SK-N-SH treated with all-trans-retinoic acid at 6 μM for 48 hours (cell line): ENCODE data around the gene AGPAT4.
"Not testable (repeated sequence)": the region's sequence is repeated elsewhere in the genome, so short reads cannot be mapped to it uniquely, and the experiment has no call there.

Experiments used
- ATAC-seq: fragments of 200-7000 bp; cut with Tn5 transposase; 3 replicates; pipeline ENCODE4 v1.9.1; 2020; ENCODE audit warnings: mild to moderate bottlenecking, moderate library complexity
- ARNTL ChIP-seq: fragments of 450-650 bp; formaldehyde crosslinking; IDR thresholded peaks from 2 replicates; pipeline ENCODE4 v1.5.0; 2020; ENCODE audit warnings: low read depth, mild to moderate bottlenecking, moderate library complexity, borderline replicate concordance
- BACH2 ChIP-seq: fragments of 250-450 bp; sonication (Bioruptor Pico); IDR thresholded peaks from 2 replicates; pipeline ENCODE4 v1.9.0; 2021; ENCODE audit warnings: mild to moderate bottlenecking, borderline replicate concordance
- CREB5 ChIP-seq: fragments of 250-450 bp; sonication (Bioruptor Pico); IDR thresholded peaks from 2 replicates; pipeline ENCODE4 v1.5.1; 2020; ENCODE audit warnings: low read depth, mild to moderate bottlenecking, moderate library complexity
- OSR1 ChIP-seq: fragments of 250-450 bp; sonication (Bioruptor Pico); IDR thresholded peaks from 2 replicates; pipeline ENCODE4 v1.8.0; 2022; ENCODE audit warnings: moderate library complexity, mild to moderate bottlenecking, inconsistent platforms
- PATZ1 ChIP-seq: fragments of 250-450 bp; sonication (Bioruptor Pico); IDR thresholded peaks from 2 replicates; pipeline ENCODE4 v1.8.0; 2020; ENCODE audit warnings: mild to moderate bottlenecking, moderate library complexity, borderline replicate concordance
- POU6F1 ChIP-seq: fragments of 250-450 bp; sonication (Bioruptor Pico); IDR thresholded peaks from 2 replicates; pipeline ENCODE4 v1.8.0; 2021; ENCODE audit warnings: low read depth, mild to moderate bottlenecking, moderate library complexity, borderline replicate concordance
- PPARA ChIP-seq: fragments of 250-450 bp; sonication (Bioruptor Pico); IDR thresholded peaks from 2 replicates; pipeline ENCODE4 v1.5.0; 2020; ENCODE audit warnings: mild to moderate bottlenecking, borderline replicate concordance
- RARB ChIP-seq: fragments of 250-450 bp; sonication (Bioruptor Pico); IDR thresholded peaks from 2 replicates; pipeline ENCODE4 v1.8.0; 2021; ENCODE audit warnings: mild to moderate bottlenecking, moderate library complexity
- SNAI2 ChIP-seq: fragments of 250-450 bp; sonication (Bioruptor Pico); IDR thresholded peaks from 2 replicates; pipeline ENCODE4 v1.5.0; 2020; ENCODE audit warnings: mild to moderate bottlenecking, moderate library complexity
- TOX ChIP-seq: fragments of 250-450 bp; sonication (Bioruptor Pico); IDR thresholded peaks from 2 replicates; pipeline ENCODE4 v1.8.0; 2021; ENCODE audit warnings: mild to moderate bottlenecking, moderate library complexity, borderline replicate concordance
- TSHZ2 ChIP-seq: fragments of 250-450 bp; sonication (Bioruptor Pico); IDR thresholded peaks from 2 replicates; pipeline ENCODE4 v1.5.0; 2020; ENCODE audit warnings: mild to moderate bottlenecking, moderate library complexity
- ZC3H10 ChIP-seq: fragments of 250-450 bp; sonication (Bioruptor Pico); IDR thresholded peaks from 2 replicates; pipeline ENCODE4 v1.5.1; 2021; ENCODE audit warnings: mild to moderate bottlenecking, moderate library complexity
- ZFP30 ChIP-seq: fragments of 450-650 bp; formaldehyde crosslinking; IDR thresholded peaks from 2 replicates; pipeline ENCODE4 v1.5.0; 2022; ENCODE audit warnings: mild to moderate bottlenecking, moderate library complexity

AGPAT4 gene

GRCh38 chr6:161315246-161315917, 41.5 kb upstream of the AGPAT4 start:
- ATAC-seq = not testable (repeated sequence)

- ATAC-seq = not testable (repeated sequence)
Observed at GRCh38 chr6:161314541-161315245, 40.8 kb upstream of the AGPAT4 start.

- TF ChIP-seq POU6F1 (CRISPR knock-in tag) = no peak
- no peak for TF ChIP-seq ZC3H10 (CRISPR knock-in tag)
- TF ChIP-seq TSHZ2 (CRISPR knock-in tag) = no peak
- no peak for TF ChIP-seq ZFP30
- TF ChIP-seq SNAI2 (CRISPR knock-in tag) = no peak
- no peak for TF ChIP-seq BACH2 (CRISPR knock-in tag)
- ATAC-seq = no peak
Observed at GRCh38 chr6:161313940-161314509, 40.2 kb upstream of the AGPAT4 start.

- ATAC-seq = not testable (repeated sequence)
Observed at GRCh38 chr6:161313475-161313874, 39.6 kb upstream of the AGPAT4 start.

GRCh38 chr6:161309774-161310173, 35.9 kb upstream of the AGPAT4 start:
- ATAC-seq = not testable (repeated sequence)

- no peak for ATAC-seq
- TF ChIP-seq PPARA (CRISPR knock-in tag) (no peak), ZC3H10 (CRISPR knock-in tag) (no peak), PATZ1 (CRISPR knock-in tag) (no peak), ZFP30 (no peak), CREB5 (no peak), SNAI2 (CRISPR knock-in tag) (no peak)
Observed at GRCh38 chr6:161308075-161308655, 34.3 kb upstream of the AGPAT4 start.

GRCh38 chr6:161305860-161306259, 32.0 kb upstream of the AGPAT4 start:
- ATAC-seq = no peak
- TF ChIP-seq BACH2 (CRISPR knock-in tag) (no peak), ARNTL (CRISPR knock-in tag) (no peak), OSR1 (no peak), CREB5 (no peak), RARB (no peak), TSHZ2 (CRISPR knock-in tag) (no peak), TOX (CRISPR knock-in tag) (no peak)
